K562 (cell line): ENCODE data around the gene AP2A2. TPM values are rescaled to one million over a fixed set of nuclear protein-coding genes. Genes with fewer than 3 reads are reported as not detected.

Experiments used
- ATAC-seq: fragments of 200-7000 bp; cut with Tn5 transposase; 3 replicates; pipeline ENCODE4 v1.9.1; 2020; ENCODE audit warnings: moderate library complexity
- BruUV-seq: library from RNA; stranded (reverse); fragments of 400-500 nt; replicated peaks from 2 replicates; lab custom pipeline; 2021; lab: Mats Ljungman, UMichigan
- CTCF ChIA-PET: fragments of 300-600 bp; formaldehyde crosslinking; extraction: SDS; loops from one replicate; lab custom pipeline; 2021; ENCODE audit warnings: low intra/inter-chr PET ratio; lab: Yijun Ruan, JAX
- POLR2A ChIA-PET: fragments of 300-600, 350-650 bp; sonication (Branson Sonifier 250); formaldehyde crosslinking; extraction: SDS; loops from one replicate; lab custom pipeline; 2021; ENCODE audit warnings: antibody characterized with exemption, inconsistent platforms; lab: Yijun Ruan, JAX
- DNase-seq, 4 experiments: peaks; one replicate each; pipeline versions ENCODE4 v3.0.0 to v3.0.0-alpha.2; 2011 to 2018; ENCODE audit warnings: low spot score in 3 of 4, mixed read lengths in 3 of 4; ENCODE audit errors: extremely low read depth in 1 of 4
- FAIRE-seq: peaks from 2 replicates; lab custom pipeline; 2011; peaks lifted over from hg19 to GRCh38; lab: Jason Lieb, UNC
- H2AFZ ChIP-seq: 2 replicates; pipeline ENCODE4 v1.6.0; 2011; ENCODE audit warnings: low read depth, low read length, control low read depth, inconsistent platforms
- H3K27ac ChIP-seq: fragments of 200-600 bp; 3 replicates; pipeline ENCODE4 v1.8.0; 2011; ENCODE audit warnings: low read depth, mild to moderate bottlenecking, control low read depth, inconsistent platforms, low read length, moderate library complexity, mixed read lengths; ENCODE audit errors: extremely low read depth
- H3K27me3 ChIP-seq, 2 experiments: fragments of 300-600 bp in 1 of 2; 2 replicates in 1 of 2; 3 replicates in 1 of 2; pipeline versions ENCODE4 v1.6.0 to v1.8.0; 2011; ENCODE audit warnings: inconsistent platforms in 2 of 2, low read length in 2 of 2, mild to moderate bottlenecking in 1 of 2, mixed read lengths in 1 of 2, moderate library complexity in 1 of 2; ENCODE audit not compliant: control insufficient read depth in 2 of 2, insufficient read depth in 2 of 2
- H3K36me3 ChIP-seq: fragments of 300-600 bp; 3 replicates; pipeline ENCODE4 v1.8.0; 2011; ENCODE audit warnings: mild to moderate bottlenecking, low read length, inconsistent platforms; ENCODE audit not compliant: control insufficient read depth, insufficient read depth
- H3K4me1 ChIP-seq, 2 experiments: fragments of 200-600 bp in 1 of 2; replicated peaks in 1 of 2; 2 replicates in 1 of 2; 3 replicates in 1 of 2; pipeline versions ENCODE4 v1.5.1 to v1.8.0; 2011; ENCODE audit warnings: inconsistent platforms in 2 of 2, low read length in 2 of 2, mild to moderate bottlenecking in 1 of 2, mixed read lengths in 1 of 2, moderate library complexity in 1 of 2; ENCODE audit not compliant: control insufficient read depth in 2 of 2, insufficient read depth in 2 of 2
- H3K4me2 ChIP-seq: 2 replicates; pipeline ENCODE4 v1.6.1; 2011; ENCODE audit warnings: low read length, control low read depth, inconsistent platforms, mixed read lengths; ENCODE audit not compliant: insufficient read depth
- H3K4me3 ChIP-seq: fragments of 200-600 bp; sonication (generic), shearing (Covaris generic); 2 replicates; pipeline ENCODE4 v1.5.1; 2016; ENCODE audit warnings: control low read depth, inconsistent platforms
- H3K79me2 ChIP-seq: fragments of 200-600 bp; 3 replicates; pipeline ENCODE4 v1.8.0; 2011; ENCODE audit warnings: low read length, inconsistent platforms; ENCODE audit not compliant: control insufficient read depth, insufficient read depth
- H3K9ac ChIP-seq, 2 experiments: 2 replicates each; pipeline versions ENCODE4 v1.6.0 to v1.6.1; 2011; ENCODE audit warnings: low read depth in 2 of 2, low read length in 2 of 2, control low read depth in 1 of 2, inconsistent platforms in 1 of 2, mild to moderate bottlenecking in 1 of 2, mixed read lengths in 1 of 2; ENCODE audit not compliant: insufficient read depth in 1 of 2
- H3K9me1 ChIP-seq: one replicate; pipeline ENCODE4 v1.6.0; 2011; ENCODE audit warnings: inconsistent platforms, mild to moderate bottlenecking, low read length, moderate library complexity; ENCODE audit not compliant: control insufficient read depth, insufficient read depth
- H3K9me3 ChIP-seq: replicated peaks from 2 replicates; pipeline ENCODE4 v1.5.1; 2011; ENCODE audit warnings: low read depth, low read length, inconsistent platforms; ENCODE audit not compliant: control insufficient read depth, insufficient read depth
- H4K20me1 ChIP-seq: replicated peaks from 2 replicates; pipeline ENCODE4 v1.6.1; 2011; ENCODE audit warnings: low read length, inconsistent platforms, mixed read lengths; ENCODE audit not compliant: control insufficient read depth, insufficient read depth
- EZH2 ChIP-seq: IDR thresholded peaks from 2 replicates; pipeline ENCODE4 v1.6.1; 2012; ENCODE audit warnings: low read depth, mild to moderate bottlenecking, inconsistent platforms, low read length, borderline replicate concordance
- HMG20B ChIP-seq: fragments of 250-450 bp; sonication (Bioruptor Pico); IDR thresholded peaks from 2 replicates; pipeline ENCODE4 v1.5.0; 2021; ENCODE audit warnings: mild to moderate bottlenecking
- HMGXB4 ChIP-seq: sonication (generic); formaldehyde crosslinking; IDR thresholded peaks from 2 replicates; pipeline ENCODE4 v1.8.1; 2023; ENCODE audit warnings: mild to moderate bottlenecking, missing genetic modification reagents
- HNRNPK ChIP-seq: fragments of 200-400 bp; formaldehyde crosslinking; IDR thresholded peaks from one replicate; pipeline ENCODE4 v1.6.1; 2018; ENCODE audit warnings: mild to moderate bottlenecking, low read depth, low read length; ENCODE audit not compliant: poor library complexity, severe bottlenecking
- KAT2B ChIP-seq: IDR thresholded peaks from one replicate; pipeline ENCODE4 v1.6.1; 2012; ENCODE audit warnings: low read depth, mild to moderate bottlenecking, control low read depth, inconsistent platforms, low read length, moderate library complexity
- KAT8 ChIP-seq: fragments of 450-650 bp; IDR thresholded peaks from 2 replicates; pipeline ENCODE4 v1.6.1; 2016; ENCODE audit warnings: low read depth, mild to moderate bottlenecking
- NUFIP1 ChIP-seq: fragments of 450-650 bp; IDR thresholded peaks from 2 replicates; pipeline ENCODE4 v1.6.1; 2018; ENCODE audit not compliant: partially characterized antibody
- PATZ1 ChIP-seq: fragments of 250-450 bp; sonication (Bioruptor Pico); IDR thresholded peaks from 2 replicates; pipeline ENCODE4 v1.5.0; 2020; ENCODE audit warnings: mild to moderate bottlenecking, borderline replicate concordance
- POLR2AphosphoS5 ChIP-seq: IDR thresholded peaks from 2 replicates; pipeline ENCODE4 v1.6.1; 2011; ENCODE audit warnings: mild to moderate bottlenecking, low read depth, low read length, moderate library complexity; ENCODE audit not compliant: control insufficient read depth, insufficient read depth
- PTRF ChIP-seq: fragments of 450-650 bp; IDR thresholded peaks from 2 replicates; pipeline ENCODE4 v1.6.1; 2016; ENCODE audit warnings: mild to moderate bottlenecking, missing genetic modification characterization, missing compliant biosample characterization
- TCF3 ChIP-seq: sonication (generic); formaldehyde crosslinking; IDR thresholded peaks from 2 replicates; pipeline ENCODE4 v1.4.0; 2020; ENCODE audit warnings: mild to moderate bottlenecking, missing genetic modification reagents
- ZBTB9 ChIP-seq: fragments of 450-650 bp; formaldehyde crosslinking; IDR thresholded peaks from 2 replicates; pipeline ENCODE4 v1.4.0; 2020; ENCODE audit warnings: mild to moderate bottlenecking, moderate library complexity
- ZNF134 ChIP-seq: fragments of 250-450 bp; sonication (Bioruptor Pico); conservative IDR thresholded peaks from 2 replicates; pipeline ENCODE4 v1.4.0; 2020
- ZNF274 ChIP-seq: IDR thresholded peaks from 2 replicates; pipeline ENCODE4 v1.6.1; 2011; ENCODE audit warnings: low read depth, mild to moderate bottlenecking, low read length, moderate library complexity, borderline replicate concordance
- ZNF57 ChIP-seq: fragments of 450-650 bp; formaldehyde crosslinking; IDR thresholded peaks from 2 replicates; pipeline ENCODE4 v1.4.0; 2020; ENCODE audit warnings: mild to moderate bottlenecking, moderate library complexity
- WGBS: fragments of 100-300 bp; shearing (Covaris generic); methylation state at CpG from one replicate; pipeline ENCODE4 v1.1.6; 2016; ENCODE audit warnings: low coverage, mixed read lengths; ENCODE audit not compliant: insufficient coverage; ENCODE audit errors: missing lambda C conversion rate; 5-methylcytosine and 5-hydroxymethylcytosine counted together
- in situ Hi-C: fragments of 300-500 bp; cut with MboI; formaldehyde crosslinking; loops from 4 replicates; pipeline ENCODE4 v1.15.0; 2018; ENCODE audit warnings: inconsistent platforms, mixed read lengths
- intact Hi-C: fragments of 100-400 bp; cut with micrococcal nuclease; formaldehyde crosslinking; loops from 2 replicates; pipeline ENCODE4 v1.14.2; 2022
- polyA plus RNA-seq, 8 experiments: library from polyadenylated mRNA; depleted of rRNA in 4 of 8; stranded (reverse) in 5 of 8; unstranded in 3 of 8; fragments of >200 nt; fragmentation: Nextera tagmentation in 2 of 8; fragmentation: Illumina TruSeq in 1 of 8; extraction: Ambion mirVana in 2 of 8; extraction: Trizol in 1 of 8; gene quantifications; 2 replicates each; pipeline versions ENCODE4 v1.2.1 to v1.2.3, GENCODE V29; 2011 to 2014; ENCODE audit warnings: inconsistent platforms in 1 of 8, missing spikeins in 1 of 8
- total RNA-seq, 7 experiments: library from RNA; depleted of rRNA in 6 of 7; stranded (reverse); fragments of >200 nt in 6 of 7; fragmentation: Illumina TruSeq in 2 of 7; extraction: Trizol in 2 of 7; gene quantifications; 2 replicates each; pipeline versions ENCODE4 v1.2.1 to v1.2.3, GENCODE V29; 2011 to 2021; ENCODE audit warnings: low replicate concordance in 1 of 7
- TF ChIP-seq, protein P1 (sequence below): IDR thresholded peaks from 3 replicates; pipeline ENCODE4 v1.6.1; 2011; ENCODE audit warnings: borderline replicate concordance, mild to moderate bottlenecking; ENCODE audit not compliant: insufficient read length, insufficient read depth

Gene AP2A2
- total and polyA plus RNA-seq, 9 of the 15 experiments (the other 6 are each of a cell fraction or from before 2014, with no cell fraction given): 0.69 to 41.7 (median 15.2) TPM

DNA sequence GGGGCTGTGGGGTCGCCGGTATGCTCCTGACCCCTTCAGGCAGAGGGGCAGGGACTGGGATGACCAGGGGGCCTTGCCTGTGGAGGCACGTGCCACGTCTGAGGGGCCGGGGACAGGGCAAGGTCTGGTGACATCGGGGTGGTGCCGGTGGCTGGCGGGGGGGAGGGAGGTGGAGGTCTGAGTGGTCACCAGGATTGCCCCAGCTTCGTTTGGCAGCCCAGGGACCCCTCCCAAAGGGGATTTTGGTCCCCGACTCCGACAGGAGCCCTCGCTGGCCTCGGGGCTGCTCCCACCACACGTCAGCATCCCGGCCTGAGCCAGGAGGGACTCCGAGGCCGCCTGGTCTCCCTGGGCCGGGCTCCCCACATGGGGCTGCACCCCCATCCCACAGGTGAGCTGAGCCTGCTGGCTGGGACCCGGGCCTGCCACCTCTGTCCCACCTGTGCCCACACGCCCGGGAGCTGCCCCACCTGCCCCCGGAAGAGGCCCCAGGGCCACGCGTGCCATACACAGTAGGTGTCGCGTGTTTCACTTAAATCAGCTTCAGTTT lies 111.9 kb downstream of the AP2A2 start:
- Histone ChIP-seq H4K20me1 (peaks cover 19% of the 10 kb centered on the region; the same call in 1 of the 2 replicates), H3K4me1 (peaks cover 0 to 74% of the 10 kb centered on the region in 2 experiments; a peak in 2 of 5 replicates), H3K9ac (no peak overlapping the region), H3K27ac (no peak overlapping the region), H3K9me1 (no peaks in the 10 kb centered on the region), H3K4me3 (no peak overlapping the region), H3K79me2 (no peaks in the 10 kb centered on the region), H2AFZ (no peak overlapping the region), H3K27me3 (peaks cover 9 to 53% of the 10 kb centered on the region in 2 experiments; a peak in 4 of 5 replicates), H3K4me2 (no peak overlapping the region), H3K9me3 (no peaks in the 10 kb centered on the region), H3K36me3 (no peaks in the 10 kb centered on the region)
- CTCF ChIA-PET: no interaction called here
- POLR2A ChIA-PET: interaction anchor here (0.7 kb wide), 1 partner anchor 228 kb away, joined by 3 read pairs; the partner anchor contains the start of gene RPLP2
- FAIRE-seq (no peak), DNase-seq (no peak), ATAC-seq (no peak)
- intact Hi-C loops: no loop called here
- WGBS: 26% methylated on average over 18 of the region's 26 CpGs
- in situ Hi-C loops: no loop called here
- BruUV-seq: no TSS peak
- TF ChIP-seq ZNF57: no peak
- TF ChIP-seq KAT2B: no peak
- TF ChIP-seq KAT8: no peak
- TF ChIP-seq TCF3 (CRISPR knock-in tag): no peak
- no peak for TF ChIP-seq PATZ1 (CRISPR knock-in tag)
- TF ChIP-seq NUFIP1: no peak
- no peak for TF ChIP-seq ZBTB9 (CRISPR knock-in tag)
- TF ChIP-seq ZNF134 (CRISPR knock-in tag): no peak
- no peak for TF ChIP-seq HMG20B
- no peak for TF ChIP-seq EZH2
- no peak for TF ChIP-seq HMGXB4 (CRISPR knock-in tag)
- no peak for TF ChIP-seq HNRNPK
- no peak for TF ChIP-seq POLR2AphosphoS5
- TF ChIP-seq PTRF: no peak
- TF ChIP-seq, protein P1, sequence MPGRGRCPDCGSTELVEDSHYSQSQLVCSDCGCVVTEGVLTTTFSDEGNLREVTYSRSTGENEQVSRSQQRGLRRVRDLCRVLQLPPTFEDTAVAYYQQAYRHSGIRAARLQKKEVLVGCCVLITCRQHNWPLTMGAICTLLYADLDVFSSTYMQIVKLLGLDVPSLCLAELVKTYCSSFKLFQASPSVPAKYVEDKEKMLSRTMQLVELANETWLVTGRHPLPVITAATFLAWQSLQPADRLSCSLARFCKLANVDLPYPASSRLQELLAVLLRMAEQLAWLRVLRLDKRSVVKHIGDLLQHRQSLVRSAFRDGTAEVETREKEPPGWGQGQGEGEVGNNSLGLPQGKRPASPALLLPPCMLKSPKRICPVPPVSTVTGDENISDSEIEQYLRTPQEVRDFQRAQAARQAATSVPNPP: no peak
- no peak for TF ChIP-seq ZNF274
